ENCODE data around the gene MCHR1. TPM values are rescaled to one million over a fixed set of nuclear protein-coding genes. Genes with fewer than 3 reads are reported as not detected.
A peak's percentile ranks its signal among the peaks of the same experiment; 100 is the strongest.

Gene MCHR1
- total RNA-seq, 1 donor from 2014 or later: not detected

GRCh38 chr22:40635940-40636379 lies 43.3 kb upstream of the MCHR1 start:
- no peak for DNase-seq (ENCODE audit: low spot score in 2 of 2)
- Histone ChIP-seq H3K27ac (peak overlapping the region; percentile 86 to 92), H3K4me1 (peaks cover 0 to 12% of the 10 kb centered on the region in 2 donors), H3K36me3 (no peaks in the 10 kb centered on the region), H3K9me3 (no peaks in the 10 kb centered on the region), H3K4me3 (peak overlapping the region; percentile 83 to 91), H3K27me3 (no peaks in the 10 kb centered on the region)
- intact Hi-C loops (cut with DNase I): loop anchor here (1.0 to 5.0 kb wide), 6 partner anchors 109 to 566 kb away; partner anchors contain the start of genes SGSM3 and SLC25A17
- TF ChIP-seq CTCF (IDR thresholded peaks at IDR 0.05): no peak

GRCh38 chr22:40636380-40637182 lies 42.7 kb upstream of the MCHR1 start, which contains the start of gene MRTFA:
Gene MRTFA, minus strand, starts transcription at chr22:40636719.
- Histone ChIP-seq H3K36me3 (no peaks in the 10 kb centered on the region), H3K9me3 (no peaks in the 10 kb centered on the region), H3K27me3 (no peaks in the 10 kb centered on the region), H3K4me1 (peaks cover 0 to 12% of the 10 kb centered on the region in 2 donors), H3K4me3 (peak within 1 kb of the TSS; percentile 83 to 91), H3K27ac (peak within 1 kb of the TSS; percentile 86 to 92)
- peak; percentile 100 for DNase-seq (ENCODE audit: low spot score in 2 of 2)
- intact Hi-C loops (cut with DNase I): loop anchor here (1.0 to 5.0 kb wide), 7 partner anchors 15 to 566 kb away; partner anchors contain the start of genes SGSM3 and SLC25A17
- no peak for TF ChIP-seq CTCF (IDR thresholded peaks at IDR 0.05)

GRCh38 chr22:40637183-40638150 lies 41.8 kb upstream of the MCHR1 start:
- intact Hi-C loops (cut with DNase I): loop anchor here (1.0 to 5.0 kb wide), 5 partner anchors 14 to 565 kb away; no protein-coding TSS in a partner anchor
- peaks cover 0 to 7% of the 10 kb centered on the region in 2 donors for H3K4me1 ChIP-seq
- TF ChIP-seq CTCF (IDR thresholded peaks at IDR 0.05): no peak
- no peaks in the 10 kb centered on the region for H3K27me3 ChIP-seq
- H3K9me3 ChIP-seq: no peaks in the 10 kb centered on the region
- peak overlapping the region; percentile 84 to 85 for H3K27ac ChIP-seq
- H3K4me3 ChIP-seq: peak overlapping the region; percentile 83 to 91
- peak; percentile 37 to 86 for DNase-seq (ENCODE audit: low spot score in 2 of 2)
- H3K36me3 ChIP-seq: no peaks in the 10 kb centered on the region

- no peaks in the 10 kb centered on the region for H3K9me3 ChIP-seq
- no peak overlapping the region for H3K27ac ChIP-seq
- peaks cover 0 to 6% of the 10 kb centered on the region in 2 donors for H3K4me1 ChIP-seq
- no peaks in the 10 kb centered on the region for H3K36me3 ChIP-seq
- peak overlapping the region in 1 of 2 donors; percentile 83 for H3K4me3 ChIP-seq
- DNase-seq (ENCODE audit: low spot score in 2 of 2): peak in 1 of 2 donors; percentile 60
- intact Hi-C loops (cut with DNase I): loop anchor here (5.0 kb wide), 4 partner anchors 111 to 564 kb away; no protein-coding TSS in a partner anchor
- TF ChIP-seq CTCF (IDR thresholded peaks at IDR 0.05): no peak
- no peaks in the 10 kb centered on the region for H3K27me3 ChIP-seq
Observed at GRCh38 chr22:40638261-40638660, 41.0 kb upstream of the MCHR1 start.

- TF ChIP-seq CTCF (IDR thresholded peaks at IDR 0.05): no peak
- H3K27ac ChIP-seq: no peak overlapping the region
- H3K27me3 ChIP-seq: no peaks in the 10 kb centered on the region
- H3K9me3 ChIP-seq: no peaks in the 10 kb centered on the region
- intact Hi-C loops (cut with DNase I): no loop called here
- DNase-seq (ENCODE audit: low spot score in 2 of 2): no peak
- peaks cover 0 to 12% of the 10 kb centered on the region in 2 donors for H3K4me1 ChIP-seq
- H3K36me3 ChIP-seq: no peaks in the 10 kb centered on the region
- no peak overlapping the region for H3K4me3 ChIP-seq
Observed at GRCh38 chr22:40641269-40641668, 38.0 kb upstream of the MCHR1 start.

Data from ascending aorta (tissue), 2 donors.